Amniotic epithelial cell (primary cell): Measurements from ENCODE around the gene UGT1A10.
"Not testable (repeated sequence)": the region's sequence is repeated elsewhere in the genome, so short reads cannot be mapped to it uniquely, and the experiment has no call there.

Source experiments
- DNase-seq: peaks from one replicate; pipeline ENCODE4 v3.0.0-alpha.2; 2010; ENCODE audit warnings: low read depth

Gene UGT1A10

DNA sequence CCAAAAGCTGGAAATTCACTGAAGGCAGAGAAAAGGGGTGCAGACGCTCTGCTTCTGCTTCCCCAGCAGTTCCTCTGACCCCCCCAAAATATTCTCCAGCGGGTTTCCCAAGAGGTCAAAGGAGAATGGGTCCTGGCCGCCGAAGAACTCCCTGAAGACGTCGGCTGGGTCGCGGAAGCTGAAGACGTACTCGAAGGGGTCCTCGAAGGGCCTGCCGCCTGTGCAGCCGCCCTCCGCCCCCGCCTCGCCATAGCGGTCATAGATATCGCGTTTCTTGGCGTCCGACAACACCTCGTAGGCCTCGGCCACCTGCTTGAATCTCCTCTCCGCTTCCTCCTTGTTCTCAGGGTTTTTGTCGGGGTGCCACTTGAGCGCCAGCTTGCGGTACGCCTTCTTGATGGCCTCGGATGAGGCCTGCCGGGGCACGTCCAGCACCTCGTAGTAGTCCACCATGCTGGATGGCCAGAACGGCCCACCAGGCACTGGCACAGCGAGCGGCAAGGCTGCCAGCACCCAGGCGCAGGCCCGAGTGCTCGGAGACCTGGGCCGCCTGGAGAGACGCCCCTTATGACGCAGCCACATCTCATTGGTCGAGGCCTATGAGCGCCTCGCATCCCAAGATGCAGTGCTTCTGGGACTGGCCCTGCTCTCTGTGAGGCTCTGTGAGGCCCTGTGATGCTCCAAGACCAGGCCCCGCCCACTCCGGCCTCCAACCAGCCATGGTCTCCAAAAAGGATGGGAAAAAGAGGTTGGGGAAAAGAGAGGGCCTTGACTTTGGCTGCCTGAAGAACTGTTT, 107.4 kb downstream of the UGT1A10 start:
- DNase-seq, result no peak

DNA sequence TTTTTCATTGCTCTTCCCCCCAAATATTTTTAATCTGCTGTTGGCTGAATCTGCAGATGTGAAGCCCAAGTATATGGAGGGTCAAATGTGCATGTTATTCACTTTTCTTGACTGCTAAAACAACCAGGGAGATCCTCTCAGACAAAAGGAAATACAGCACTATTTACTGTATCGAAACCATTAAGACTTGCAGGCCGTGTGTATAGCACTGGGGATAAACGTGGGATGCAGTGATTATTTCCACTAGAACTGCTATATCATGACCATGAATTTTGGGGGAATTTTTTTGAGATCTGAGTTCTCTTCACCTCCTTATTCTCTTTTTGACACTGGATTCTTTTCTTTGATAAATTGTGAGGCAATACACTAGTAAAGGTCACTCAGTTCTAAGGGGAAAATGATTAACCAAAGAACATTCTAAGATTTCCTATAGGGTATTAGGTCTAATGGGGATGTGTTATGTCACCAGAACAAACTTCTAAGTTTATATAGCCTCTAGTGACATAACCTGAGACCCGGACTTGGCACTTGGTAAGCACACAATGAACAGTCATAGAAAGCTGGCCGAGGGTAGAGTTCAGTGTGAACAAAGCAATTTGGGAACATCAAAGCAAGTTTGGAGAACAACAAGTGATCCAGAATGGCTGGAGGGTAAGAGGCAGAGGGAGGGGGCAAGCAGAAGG, 109.0 kb downstream of the UGT1A10 start:
- DNase-seq, result no peak

DNA sequence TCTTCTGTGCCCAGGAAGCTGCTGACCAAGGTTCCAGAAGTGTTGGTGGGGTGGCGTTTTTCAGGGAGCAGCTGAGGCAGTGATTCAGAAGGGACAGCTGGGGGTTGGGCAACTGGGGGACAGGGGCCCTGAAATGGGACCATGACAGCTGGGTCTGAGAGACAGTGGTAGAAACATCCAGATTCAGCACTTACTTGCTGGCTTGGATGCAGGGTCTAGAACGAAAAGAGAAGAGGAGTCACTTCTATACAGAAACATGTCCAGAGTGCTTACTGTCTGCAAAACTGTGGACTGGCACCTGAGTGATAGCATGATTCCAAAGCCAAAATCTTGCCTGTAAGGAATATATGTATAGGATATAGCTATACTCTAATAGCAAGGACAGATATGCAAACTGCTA, 109.6 kb downstream of the UGT1A10 start:
- DNase-seq, result not testable (repeated sequence)

DNA sequence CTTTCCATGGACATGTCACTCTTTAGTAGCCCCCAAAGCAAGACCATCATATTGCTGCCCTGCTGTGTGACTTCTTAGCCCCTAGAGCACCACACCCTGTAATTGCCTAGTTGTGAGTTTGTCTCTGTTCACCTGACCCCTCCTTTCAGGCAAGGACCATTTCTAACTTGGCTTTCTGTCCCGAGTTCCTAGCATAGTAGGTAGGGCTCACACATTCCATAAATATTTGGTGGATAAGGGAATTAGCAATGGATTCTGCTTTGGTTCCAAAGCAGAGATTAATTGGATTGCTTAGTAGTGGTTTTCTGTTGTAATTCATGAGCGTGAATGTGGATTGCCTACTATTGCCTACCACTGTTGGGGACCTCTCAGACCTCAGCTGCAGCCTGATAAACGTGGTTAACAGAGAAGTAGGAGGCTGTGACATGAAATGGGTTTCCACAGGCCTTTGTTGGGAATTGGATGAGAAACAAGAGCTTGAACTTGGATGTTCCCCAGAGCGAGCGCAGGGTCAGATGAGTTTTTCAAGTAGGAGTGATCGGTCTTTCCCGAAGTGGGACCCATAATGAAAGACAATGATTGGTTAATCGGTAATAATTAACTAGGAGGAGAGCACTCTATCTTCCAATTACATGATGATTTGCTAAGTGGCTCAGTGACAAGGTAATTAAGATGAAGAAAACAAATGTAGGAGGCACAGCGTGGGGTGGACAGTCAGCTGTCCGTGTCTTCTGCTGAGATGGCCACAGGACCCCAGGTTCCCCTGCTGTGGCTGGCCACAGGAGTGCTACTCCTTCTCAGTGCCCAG, 110.4 kb downstream of the UGT1A10 start:
- DNase-seq, result peak; percentile 1

DNA sequence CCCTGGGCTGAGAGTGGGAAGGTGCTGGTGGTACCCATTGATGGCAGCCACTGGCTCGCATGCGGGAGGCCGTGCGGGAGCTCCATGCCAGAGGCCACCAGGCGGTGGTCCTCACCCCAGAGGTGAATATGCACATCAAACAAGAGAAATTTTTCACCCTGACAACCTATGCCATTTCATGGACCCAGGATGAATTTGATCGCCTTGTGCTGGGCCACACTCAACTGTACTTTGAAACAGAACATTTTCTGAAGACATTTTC, 111.0 kb downstream of the UGT1A10 start:
- DNase-seq, result no peak

DNA sequence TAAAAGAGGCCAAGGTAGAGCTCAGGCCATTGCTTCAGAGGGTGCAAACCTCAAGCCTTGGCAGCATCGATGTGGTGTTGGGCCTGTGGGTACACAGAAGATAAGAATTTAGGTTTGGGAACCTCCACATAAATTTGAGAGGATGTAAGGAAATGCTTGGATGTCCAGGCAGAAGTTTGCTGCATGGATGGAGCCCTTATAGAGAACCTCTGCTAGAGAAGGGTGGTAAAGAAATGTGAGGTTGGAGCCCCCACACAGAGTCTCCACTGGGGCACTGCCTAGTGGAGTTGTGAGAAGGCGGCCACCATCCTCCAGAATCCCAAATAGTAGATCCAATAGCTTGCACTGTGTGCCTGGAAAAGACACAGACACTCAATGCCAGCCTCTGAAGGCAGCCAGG, 114.4 kb downstream of the UGT1A10 start:
- not testable (repeated sequence) for DNase-seq

DNA sequence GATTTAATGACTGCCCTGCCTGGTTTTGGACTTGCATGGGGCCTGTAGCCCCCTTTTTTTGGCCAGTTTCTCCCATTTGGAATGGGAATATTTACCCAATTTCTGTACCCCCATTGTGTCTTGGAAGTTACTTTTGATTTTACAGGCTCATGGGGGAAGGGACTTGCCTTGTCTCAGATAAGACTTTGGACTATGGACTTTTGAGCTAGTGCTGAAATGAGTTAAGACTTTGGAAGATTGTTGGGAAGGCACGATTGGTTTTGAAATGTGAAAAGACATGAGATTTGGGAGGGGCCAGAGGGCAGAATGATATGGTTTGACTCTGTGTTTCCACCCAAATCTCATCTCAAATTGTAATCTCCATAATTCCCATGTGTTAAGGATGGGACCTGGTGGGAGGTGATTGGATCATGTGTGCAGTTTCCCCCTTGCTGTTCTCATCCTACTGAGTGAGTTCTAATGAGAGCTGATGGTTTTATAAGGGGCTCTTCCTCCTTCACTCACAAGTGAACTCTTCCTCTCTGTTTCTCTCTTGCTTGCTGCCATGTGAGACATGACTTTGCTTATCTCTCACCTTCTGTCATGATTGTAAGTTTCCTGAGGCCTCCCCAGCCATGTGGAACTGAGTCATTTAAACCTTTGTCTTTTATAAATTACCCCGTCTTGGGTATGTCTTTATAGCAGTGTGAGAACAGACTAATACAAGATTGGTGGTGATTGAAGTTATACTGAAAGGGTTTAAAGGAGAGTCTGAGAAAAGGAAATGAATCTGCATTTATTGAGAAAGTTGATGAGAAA, 115.2 kb downstream of the UGT1A10 start:
- not testable (repeated sequence) for DNase-seq

DNA sequence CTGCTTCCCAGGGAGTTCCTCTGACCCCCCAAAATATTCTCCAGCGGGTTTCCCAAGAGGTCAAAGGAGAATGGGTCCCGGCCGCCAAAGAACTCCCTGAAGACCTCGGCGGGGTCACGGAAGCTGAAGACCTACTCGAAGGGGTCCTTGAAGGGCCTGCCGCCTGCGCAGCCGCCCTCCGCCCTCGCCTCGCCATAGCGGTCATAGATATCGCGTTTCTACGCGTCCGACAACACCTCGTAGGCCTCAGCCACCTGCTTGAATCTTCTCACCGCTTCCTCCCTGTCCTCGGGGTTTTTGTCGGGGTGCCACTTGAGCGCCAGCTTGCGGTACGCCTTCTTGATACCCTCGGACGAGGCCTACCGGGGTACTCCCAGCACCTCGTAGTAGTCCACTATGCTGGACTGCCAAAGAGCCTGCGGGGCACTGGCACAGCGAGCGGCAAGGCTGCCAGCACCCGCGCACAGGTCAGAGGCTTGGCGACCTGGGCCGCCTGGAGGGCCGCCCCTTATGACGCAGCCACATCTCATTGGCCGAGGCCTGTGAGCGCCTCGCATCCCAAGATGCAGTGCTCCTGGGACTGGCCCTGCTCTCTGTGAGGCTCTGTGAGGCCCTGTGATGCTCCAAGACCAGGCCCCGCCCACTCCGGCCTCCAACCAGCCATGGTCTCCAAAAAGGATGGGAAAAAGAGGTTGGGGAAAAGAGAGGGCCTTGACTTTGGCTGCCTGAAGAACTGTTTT, 118.8 kb downstream of the UGT1A10 start:
- DNase-seq, result no peak

DNA sequence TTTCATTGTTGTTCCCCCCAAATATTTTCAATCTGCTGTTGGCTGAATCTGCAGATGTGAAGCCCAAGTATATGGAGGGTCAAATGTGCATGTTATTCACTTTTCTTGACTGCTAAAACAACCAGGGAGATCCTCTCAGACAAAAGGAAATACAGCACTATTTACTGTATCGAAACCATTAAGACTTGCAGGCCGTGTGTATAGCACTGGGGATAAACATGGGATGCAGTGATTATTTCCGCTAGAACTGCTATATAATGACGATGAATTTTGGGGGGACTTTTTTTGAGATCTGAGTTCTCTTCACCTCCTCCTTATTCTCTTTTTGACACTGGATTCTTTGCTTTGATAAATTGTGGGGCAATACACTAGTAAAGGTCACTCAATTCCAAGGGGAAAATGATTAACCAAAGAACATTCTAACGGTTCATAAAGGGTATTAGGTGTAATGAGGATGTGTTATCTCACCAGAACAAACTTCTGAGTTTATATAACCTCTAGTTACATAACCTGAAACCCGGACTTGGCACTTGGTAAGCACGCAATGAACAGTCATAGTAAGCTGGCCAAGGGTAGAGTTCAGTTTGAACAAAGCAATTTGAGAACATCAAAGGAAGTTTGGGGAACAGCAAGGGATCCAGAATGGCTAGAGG, 120.3 kb downstream of the UGT1A10 start:
- DNase-seq, result no peak

DNA sequence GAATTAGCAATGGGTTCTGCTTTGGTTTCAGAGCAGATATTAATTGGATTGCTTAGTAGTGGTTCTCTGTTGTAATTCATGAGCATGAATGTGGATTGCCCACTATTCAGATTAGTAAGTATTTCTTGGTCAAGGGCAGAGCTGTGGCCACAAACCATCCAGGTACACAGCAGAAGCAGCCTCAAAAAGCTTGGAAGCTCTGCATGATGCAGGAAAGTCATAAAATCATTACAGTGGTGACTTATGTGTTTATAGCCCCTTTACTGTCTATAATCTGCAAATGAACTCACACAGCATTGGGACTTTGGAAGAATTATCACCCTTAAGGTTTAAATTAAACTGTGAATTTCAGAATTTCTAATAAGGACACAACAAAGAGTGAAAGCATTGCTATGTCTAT, 121.9 kb downstream of the UGT1A10 start:
- DNase-seq, result no peak

DNA sequence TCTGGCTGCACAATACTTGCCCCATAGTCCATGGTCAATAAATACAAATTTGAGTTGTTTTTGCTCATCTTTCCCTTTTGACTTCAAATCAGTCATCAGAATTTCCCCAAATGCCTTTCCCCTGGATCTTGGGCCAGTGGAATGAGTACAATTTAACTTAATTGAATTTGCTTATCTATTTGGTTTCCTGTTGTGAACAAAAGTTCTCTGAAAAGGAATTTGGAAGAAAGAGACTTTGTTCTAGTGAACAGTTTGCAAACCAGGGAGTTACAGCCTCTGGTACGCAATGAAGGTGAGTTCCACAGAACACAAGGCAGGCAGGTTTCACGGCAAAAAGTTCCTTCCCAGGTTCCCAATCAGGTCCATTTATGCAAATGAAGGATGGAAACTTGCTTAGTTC, 122.6 kb downstream of the UGT1A10 start:
- DNase-seq, result no peak

DNA sequence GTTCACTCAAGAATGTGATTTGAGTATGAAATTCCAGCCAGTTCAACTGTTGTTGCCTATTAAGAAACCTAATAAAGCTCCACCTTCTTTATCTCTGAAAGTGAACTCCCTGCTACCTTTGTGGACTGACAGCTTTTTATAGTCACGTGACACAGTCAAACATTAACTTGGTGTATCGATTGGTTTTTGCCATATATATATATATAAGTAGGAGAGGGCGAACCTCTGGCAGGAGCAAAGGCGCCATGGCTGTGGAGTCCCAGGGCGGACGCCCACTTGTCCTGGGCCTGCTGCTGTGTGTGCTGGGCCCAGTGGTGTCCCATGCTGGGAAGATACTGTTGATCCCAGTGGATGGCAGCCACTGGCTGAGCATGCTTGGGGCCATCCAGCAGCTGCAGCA, 123.8 kb downstream of the UGT1A10 start, which contains the start of gene UGT1A1:
Gene UGT1A1 (plus strand): TSS at position 228 of the 400 bp plus-strand sequence. CDS start 18 bp downstream, at position 246.
- DNase-seq, result no peak

DNA sequence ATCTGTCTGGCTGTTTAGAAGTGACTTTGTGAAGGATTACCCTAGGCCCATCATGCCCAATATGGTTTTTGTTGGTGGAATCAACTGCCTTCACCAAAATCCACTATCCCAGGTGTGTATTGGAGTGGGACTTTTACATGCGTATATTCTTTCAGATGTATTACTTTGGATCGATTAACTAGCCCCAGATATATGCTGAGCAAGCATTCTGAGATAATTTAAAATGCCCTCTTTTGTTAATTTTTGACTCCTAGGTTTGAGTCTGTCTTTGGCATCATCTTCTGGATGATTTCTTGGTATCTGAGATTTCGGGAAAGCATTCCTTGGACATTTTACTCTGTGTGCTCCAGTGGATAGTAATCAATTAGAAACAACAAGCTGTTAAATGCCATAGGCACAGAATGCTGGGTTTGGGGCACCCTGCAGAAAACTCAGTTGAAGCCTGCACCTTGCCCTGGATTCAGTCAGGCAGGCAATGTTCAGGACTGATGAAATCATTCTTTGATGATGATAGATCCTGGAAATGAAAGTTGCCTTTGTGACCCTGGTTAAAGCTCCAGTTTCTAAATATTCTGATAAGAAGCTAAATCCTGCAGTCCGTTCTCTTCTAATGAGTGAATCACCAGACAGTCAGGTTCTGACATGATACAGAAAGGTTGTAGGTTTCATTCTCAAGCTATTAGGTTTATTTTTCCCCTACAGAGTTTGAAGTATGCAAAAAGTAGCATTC, 125.0 kb downstream of the UGT1A10 start:
- peak; percentile 60 for DNase-seq

DNA sequence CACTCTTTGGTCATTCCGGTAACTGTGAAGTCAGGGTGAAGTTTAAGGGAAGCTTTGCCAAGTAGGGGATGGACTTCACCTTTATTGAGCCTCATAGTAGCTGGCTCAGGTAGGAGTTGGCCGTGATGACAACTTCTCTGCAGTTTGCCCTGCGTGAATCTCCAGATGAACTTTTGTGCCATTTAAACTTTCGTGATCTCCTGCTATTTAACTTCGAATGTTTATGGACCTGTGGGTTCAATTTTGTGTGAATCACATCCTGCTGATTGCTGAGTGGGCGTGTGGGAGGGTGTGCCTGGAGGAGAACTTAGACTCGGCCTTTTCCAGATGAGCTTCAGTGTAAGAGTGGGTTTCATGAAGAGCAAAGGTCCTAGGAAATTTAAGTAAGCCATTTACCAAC, 128.0 kb downstream of the UGT1A10 start:
- DNase-seq, result peak; percentile 55

DNA sequence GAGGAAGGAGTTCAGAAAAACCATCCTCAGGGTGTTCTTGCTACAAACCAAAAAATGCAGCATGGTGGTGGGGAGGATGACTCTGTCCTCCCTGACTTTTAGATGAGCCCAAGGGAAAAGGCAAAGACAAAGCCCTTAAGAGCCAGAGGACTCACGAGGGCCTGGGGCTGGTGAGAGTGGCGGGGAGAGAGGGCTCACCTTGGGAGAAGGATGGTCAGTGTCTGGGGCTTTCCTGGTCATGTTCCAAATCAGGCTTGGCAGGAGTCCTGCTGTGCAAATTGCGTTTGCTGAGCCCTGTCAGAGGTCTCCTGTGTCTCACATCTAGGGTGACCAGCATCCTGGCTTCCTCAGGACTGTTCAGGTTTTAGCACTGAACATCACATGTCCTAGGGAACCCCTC, 128.5 kb downstream of the UGT1A10 start:
- DNase-seq, result no peak

DNA sequence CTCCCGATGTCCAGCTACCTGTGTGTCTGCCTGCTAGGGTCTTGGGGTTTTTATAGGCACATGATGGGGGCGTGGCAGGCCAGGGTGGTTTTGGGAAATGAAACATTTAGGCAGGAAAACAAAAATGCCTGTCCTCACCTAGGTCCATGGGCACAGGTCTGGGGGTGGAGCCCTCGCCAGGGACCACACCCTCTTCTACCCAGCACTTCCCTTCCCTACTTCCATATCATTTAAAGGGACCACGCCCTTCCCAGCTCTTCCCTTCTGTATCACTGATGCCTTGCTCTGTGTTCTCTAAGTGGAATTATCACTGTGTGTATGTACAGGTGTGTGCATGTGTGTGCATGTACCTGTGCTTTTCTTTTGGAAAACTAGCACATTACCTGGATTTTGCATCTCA, 130.2 kb downstream of the UGT1A10 start:
- no peak for DNase-seq

DNA sequence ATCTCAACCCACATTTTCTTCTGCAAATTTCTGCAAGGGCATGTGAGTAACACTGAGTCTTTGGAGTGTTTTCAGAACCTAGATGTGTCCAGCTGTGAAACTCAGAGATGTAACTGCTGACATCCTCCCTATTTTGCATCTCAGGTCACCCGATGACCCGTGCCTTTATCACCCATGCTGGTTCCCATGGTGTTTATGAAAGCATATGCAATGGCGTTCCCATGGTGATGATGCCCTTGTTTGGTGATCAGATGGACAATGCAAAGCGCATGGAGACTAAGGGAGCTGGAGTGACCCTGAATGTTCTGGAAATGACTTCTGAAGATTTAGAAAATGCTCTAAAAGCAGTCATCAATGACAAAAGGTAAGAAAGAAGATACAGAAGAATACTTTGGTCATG, 131.8 kb downstream of the UGT1A10 start:
- DNase-seq, result no peak

DNA sequence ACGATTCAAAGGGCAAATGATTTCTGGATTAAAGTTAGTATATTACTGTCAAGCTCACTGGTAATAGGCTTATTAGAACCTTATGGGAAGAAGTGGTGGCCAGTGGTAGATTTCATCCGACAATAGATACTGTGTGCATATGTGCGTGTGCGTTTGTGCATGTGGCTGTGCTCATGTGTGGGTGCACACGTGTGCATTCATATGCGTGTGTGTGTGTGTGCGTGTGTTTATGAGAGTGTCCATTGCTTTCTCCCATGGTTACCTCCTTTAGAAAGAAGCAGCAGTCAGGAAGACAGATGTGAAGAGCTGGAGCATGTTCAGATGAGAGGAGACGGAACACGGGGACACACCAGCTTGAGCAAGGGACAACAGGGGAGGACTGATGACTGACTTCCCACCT, 133.0 kb downstream of the UGT1A10 start:
- DNase-seq, result no peak

DNA sequence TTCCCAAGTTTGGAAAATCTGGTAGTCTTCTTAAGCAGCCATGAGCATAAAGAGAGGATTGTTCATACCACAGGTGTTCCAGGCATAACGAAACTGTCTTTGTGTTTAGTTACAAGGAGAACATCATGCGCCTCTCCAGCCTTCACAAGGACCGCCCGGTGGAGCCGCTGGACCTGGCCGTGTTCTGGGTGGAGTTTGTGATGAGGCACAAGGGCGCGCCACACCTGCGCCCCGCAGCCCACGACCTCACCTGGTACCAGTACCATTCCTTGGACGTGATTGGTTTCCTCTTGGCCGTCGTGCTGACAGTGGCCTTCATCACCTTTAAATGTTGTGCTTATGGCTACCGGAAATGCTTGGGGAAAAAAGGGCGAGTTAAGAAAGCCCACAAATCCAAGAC, 135.9 kb downstream of the UGT1A10 start:
- no peak for DNase-seq

DNA sequence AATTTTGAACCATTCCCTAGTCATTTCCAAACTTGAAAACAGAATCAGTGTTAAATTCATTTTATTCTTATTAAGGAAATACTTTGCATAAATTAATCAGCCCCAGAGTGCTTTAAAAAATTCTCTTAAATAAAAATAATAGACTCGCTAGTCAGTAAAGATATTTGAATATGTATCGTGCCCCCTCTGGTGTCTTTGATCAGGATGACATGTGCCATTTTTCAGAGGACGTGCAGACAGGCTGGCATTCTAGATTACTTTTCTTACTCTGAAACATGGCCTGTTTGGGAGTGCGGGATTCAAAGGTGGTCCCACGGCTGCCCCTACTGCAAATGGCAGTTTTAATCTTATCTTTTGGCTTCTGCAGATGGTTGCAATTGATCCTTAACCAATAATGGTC, 136.3 kb downstream of the UGT1A10 start:
- DNase-seq, result no peak
